AG09319 (cell line): Measurements from ENCODE around the gene ZMYM1.

Experiments used
- DNase-seq: peaks from one replicate; pipeline ENCODE4 v3.0.0-alpha.2; 2010; ENCODE audit warnings: low read depth; ENCODE audit errors: extremely low read depth
- TF ChIP-seq, protein P1 (sequence below): IDR thresholded peaks from 2 replicates; pipeline ENCODE4 v1.5.1; 2011; ENCODE audit warnings: low read depth, mild to moderate bottlenecking, inconsistent platforms, low read length, moderate library complexity

Gene ZMYM1

DNA sequence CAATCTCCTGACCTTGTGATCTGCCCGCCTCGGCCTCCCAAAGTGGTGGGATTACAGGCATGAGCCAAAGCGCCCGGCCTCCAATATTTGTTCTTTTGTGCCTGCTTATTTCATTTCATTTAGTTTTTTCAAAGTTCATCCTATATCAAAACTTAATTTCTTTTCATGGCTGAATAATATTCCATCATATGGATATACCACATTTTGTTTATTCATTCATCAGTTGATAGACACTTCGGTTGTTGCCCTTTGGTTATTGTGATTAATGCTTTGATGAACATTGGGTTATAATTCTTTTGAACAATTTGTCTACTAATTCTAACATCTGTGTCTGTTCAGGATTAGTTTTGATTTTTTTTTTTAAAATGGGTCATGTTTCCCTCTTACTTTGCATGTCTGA lies 72.0 kb downstream of the ZMYM1 start:
- DNase-seq: no peak
- TF ChIP-seq, protein P1, sequence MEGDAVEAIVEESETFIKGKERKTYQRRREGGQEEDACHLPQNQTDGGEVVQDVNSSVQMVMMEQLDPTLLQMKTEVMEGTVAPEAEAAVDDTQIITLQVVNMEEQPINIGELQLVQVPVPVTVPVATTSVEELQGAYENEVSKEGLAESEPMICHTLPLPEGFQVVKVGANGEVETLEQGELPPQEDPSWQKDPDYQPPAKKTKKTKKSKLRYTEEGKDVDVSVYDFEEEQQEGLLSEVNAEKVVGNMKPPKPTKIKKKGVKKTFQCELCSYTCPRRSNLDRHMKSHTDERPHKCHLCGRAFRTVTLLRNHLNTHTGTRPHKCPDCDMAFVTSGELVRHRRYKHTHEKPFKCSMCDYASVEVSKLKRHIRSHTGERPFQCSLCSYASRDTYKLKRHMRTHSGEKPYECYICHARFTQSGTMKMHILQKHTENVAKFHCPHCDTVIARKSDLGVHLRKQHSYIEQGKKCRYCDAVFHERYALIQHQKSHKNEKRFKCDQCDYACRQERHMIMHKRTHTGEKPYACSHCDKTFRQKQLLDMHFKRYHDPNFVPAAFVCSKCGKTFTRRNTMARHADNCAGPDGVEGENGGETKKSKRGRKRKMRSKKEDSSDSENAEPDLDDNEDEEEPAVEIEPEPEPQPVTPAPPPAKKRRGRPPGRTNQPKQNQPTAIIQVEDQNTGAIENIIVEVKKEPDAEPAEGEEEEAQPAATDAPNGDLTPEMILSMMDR: no peak

DNA sequence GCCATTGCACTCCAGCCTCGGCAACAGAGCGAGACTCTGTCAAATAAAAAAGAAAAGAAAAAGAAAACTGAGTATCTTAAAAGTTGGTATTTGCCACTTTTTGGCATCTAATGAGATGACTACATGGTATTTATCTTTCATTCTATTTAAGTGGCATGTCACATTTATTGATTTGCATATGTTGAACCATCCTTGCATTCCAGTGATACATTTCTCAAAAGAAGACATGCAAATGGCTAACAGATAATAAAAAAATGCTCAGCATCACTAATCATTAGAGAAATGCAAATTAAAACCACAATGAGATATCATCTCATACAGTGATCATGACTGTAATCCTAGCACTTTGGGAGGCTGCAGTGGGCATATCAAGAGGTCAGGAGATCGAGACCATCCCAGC lies 85.7 kb downstream of the ZMYM1 start:
- DNase-seq: no peak
- TF ChIP-seq, protein P1: no peak
